ENCODE measurements around the gene MAPRE3.

Gene MAPRE3

GRCh38 chr2:26950246-26950645 lies 20.2 kb upstream of the MAPRE3 start:
- H3K4me3 ChIP-seq (ENCODE audit: low read depth, low read length) = no peak overlapping the region
- TF ChIP-seq CTCF (IDR thresholded peaks at IDR 0.05; ENCODE audit: insufficient read depth, low read depth, low read length, missing control alignments) = no peak
- DNase-seq (ENCODE audit: low read depth) = no peak

- no peak overlapping the region for H3K4me3 ChIP-seq (ENCODE audit: low read depth, low read length)
- no peak for TF ChIP-seq CTCF (IDR thresholded peaks at IDR 0.05; ENCODE audit: insufficient read depth, low read depth, low read length, missing control alignments)
- DNase-seq (ENCODE audit: low read depth) = no peak
Observed at GRCh38 chr2:26951236-26951635, 19.2 kb upstream of the MAPRE3 start.

- no peak overlapping the region for H3K4me3 ChIP-seq (ENCODE audit: low read depth, low read length)
- DNase-seq (ENCODE audit: low read depth) = no peak
Observed at GRCh38 chr2:26952374-26952773, 18.1 kb upstream of the MAPRE3 start.

GRCh38 chr2:26954135-26954534 lies 16.3 kb upstream of the MAPRE3 start:
- TF ChIP-seq CTCF (IDR thresholded peaks at IDR 0.05; ENCODE audit: insufficient read depth, low read depth, low read length, missing control alignments) = no peak
- H3K4me3 ChIP-seq (ENCODE audit: low read depth, low read length) = no peak overlapping the region
- no peak for DNase-seq (ENCODE audit: low read depth)

More at GRCh38 chr2:26952374-26952773, 18.1 kb upstream of the MAPRE3 start:
- no peak for TF ChIP-seq CTCF (IDR thresholded peaks at IDR 0.05; ENCODE audit: insufficient read depth, low read depth, low read length, missing control alignments)

DNA sequence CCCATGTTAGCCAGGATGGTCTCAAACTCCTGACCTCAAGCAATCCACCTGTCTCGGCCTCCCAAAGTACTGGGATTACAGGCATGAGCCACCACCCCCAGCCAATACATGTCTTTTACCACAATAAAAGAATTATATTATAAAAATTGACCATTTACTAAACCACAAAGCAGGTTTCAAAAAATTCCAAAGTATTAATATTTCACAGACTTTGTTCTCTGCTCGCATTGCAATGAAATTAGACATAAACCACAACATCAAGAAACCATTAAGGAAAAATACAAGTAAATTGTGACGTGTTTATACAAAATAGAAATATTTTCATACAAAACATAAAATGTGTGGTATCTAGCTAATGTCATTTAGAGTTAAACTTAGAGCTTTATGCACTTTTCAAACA lies 13.4 kb upstream of the MAPRE3 start:
- DNase-seq (ENCODE audit: low read depth) = no peak
- no peak overlapping the region for H3K4me3 ChIP-seq (ENCODE audit: low read depth, low read length)
- TF ChIP-seq CTCF (IDR thresholded peaks at IDR 0.05; ENCODE audit: insufficient read depth, low read depth, low read length, missing control alignments) = no peak

DNA sequence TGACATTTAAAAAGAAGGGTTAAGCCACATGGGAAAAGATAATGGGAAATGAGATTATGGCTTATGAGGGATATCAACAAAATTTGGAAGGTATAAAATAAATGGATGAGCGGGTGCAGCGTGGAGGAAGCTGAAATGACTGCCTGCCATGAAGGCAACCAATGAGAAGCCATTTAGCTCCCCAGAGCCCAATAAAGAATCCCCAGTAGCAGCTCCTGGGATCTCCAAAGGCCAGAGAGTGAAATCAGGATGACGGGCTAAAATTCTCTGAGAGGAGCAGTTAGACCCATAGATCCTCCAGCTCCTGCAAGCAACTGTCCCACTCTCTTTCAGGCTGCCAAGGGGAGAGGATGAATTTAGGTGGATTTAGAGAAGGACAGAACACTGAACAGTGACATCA lies 12.9 kb upstream of the MAPRE3 start:
- no peak overlapping the region for H3K4me3 ChIP-seq (ENCODE audit: low read depth, low read length)
- TF ChIP-seq CTCF (IDR thresholded peaks at IDR 0.05; ENCODE audit: insufficient read depth, low read depth, low read length, missing control alignments) = no peak
- DNase-seq (ENCODE audit: low read depth) = no peak

GRCh38 chr2:26959331-26959730 lies 11.1 kb upstream of the MAPRE3 start:
- no peak overlapping the region for H3K4me3 ChIP-seq (ENCODE audit: low read depth, low read length)
- no peak for TF ChIP-seq CTCF (IDR thresholded peaks at IDR 0.05; ENCODE audit: insufficient read depth, low read depth, low read length, missing control alignments)
- DNase-seq (ENCODE audit: low read depth) = no peak
